ENCODE data around the gene AKAP9.

DNA sequence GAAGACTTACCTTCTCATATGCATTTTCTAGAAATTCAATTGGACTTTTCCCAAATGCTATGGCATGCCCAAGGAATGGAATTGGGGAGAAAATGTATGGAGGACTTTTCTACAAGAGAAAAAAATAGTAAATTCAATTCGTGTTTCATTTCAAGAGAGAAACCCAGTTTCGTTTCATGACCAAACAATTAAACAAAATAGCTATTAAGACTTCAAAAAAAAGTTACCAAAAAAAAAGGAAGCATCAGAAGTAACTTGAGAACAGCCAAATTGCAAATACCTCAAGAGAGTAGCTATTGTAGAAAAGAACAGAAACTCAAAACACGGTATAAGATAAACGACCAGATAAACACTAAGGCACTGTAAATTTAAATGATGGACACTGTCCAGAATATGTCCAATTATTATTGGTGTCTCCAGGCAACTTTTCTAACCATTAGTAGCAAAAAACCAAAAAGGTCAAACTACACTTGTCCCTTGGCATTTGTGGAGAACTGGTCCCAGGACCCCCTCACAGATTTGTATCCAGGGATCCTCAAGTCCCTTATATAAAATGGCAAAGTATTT lies 191.2 kb downstream of the AKAP9 start:
- no peak for TF ChIP-seq EZH2phosphoT487 (IDR thresholded peaks at IDR 0.05; ENCODE audit: borderline replicate concordance, low read length)
- TF ChIP-seq, protein P1, sequence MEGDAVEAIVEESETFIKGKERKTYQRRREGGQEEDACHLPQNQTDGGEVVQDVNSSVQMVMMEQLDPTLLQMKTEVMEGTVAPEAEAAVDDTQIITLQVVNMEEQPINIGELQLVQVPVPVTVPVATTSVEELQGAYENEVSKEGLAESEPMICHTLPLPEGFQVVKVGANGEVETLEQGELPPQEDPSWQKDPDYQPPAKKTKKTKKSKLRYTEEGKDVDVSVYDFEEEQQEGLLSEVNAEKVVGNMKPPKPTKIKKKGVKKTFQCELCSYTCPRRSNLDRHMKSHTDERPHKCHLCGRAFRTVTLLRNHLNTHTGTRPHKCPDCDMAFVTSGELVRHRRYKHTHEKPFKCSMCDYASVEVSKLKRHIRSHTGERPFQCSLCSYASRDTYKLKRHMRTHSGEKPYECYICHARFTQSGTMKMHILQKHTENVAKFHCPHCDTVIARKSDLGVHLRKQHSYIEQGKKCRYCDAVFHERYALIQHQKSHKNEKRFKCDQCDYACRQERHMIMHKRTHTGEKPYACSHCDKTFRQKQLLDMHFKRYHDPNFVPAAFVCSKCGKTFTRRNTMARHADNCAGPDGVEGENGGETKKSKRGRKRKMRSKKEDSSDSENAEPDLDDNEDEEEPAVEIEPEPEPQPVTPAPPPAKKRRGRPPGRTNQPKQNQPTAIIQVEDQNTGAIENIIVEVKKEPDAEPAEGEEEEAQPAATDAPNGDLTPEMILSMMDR (IDR thresholded peaks at IDR 0.05; ENCODE audit: low read depth, low read length, poor library complexity, severe bottlenecking), result no peak
